Measurements from ENCODE around the gene GSS.
A peak's percentile ranks its signal among the peaks of the same experiment; 100 is the strongest.

Gene GSS

GRCh38 chr20:34895465-34895864 lies 60.1 kb downstream of the GSS start:
- DNase-seq (ENCODE audit: low read depth), result no peak
- TF ChIP-seq CTCF (IDR thresholded peaks at IDR 0.05; ENCODE audit: insufficient read depth, low read depth, low read length, missing control alignments), result no peak
- H3K4me3 ChIP-seq (ENCODE audit: low read length), result no peak overlapping the region

- no peak for TF ChIP-seq CTCF (IDR thresholded peaks at IDR 0.05; ENCODE audit: insufficient read depth, low read depth, low read length, missing control alignments)
- no peak overlapping the region for H3K4me3 ChIP-seq (ENCODE audit: low read length)
- DNase-seq (ENCODE audit: low read depth), result no peak
Measured at GRCh38 chr20:34894723-34895122, 60.9 kb downstream of the GSS start.

- TF ChIP-seq CTCF (IDR thresholded peaks at IDR 0.05; ENCODE audit: insufficient read depth, low read depth, low read length, missing control alignments), result no peak
- H3K4me3 ChIP-seq (ENCODE audit: low read length), result no peak overlapping the region
- no peak for DNase-seq (ENCODE audit: low read depth)
Measured at GRCh38 chr20:34892671-34893070, 62.9 kb downstream of the GSS start.

GRCh38 chr20:34891166-34892062 lies 64.2 kb downstream of the GSS start:
- no peak overlapping the region for H3K4me3 ChIP-seq (ENCODE audit: low read length)
- DNase-seq (ENCODE audit: low read depth), result peak; percentile 94
- TF ChIP-seq CTCF (IDR thresholded peaks at IDR 0.05; ENCODE audit: insufficient read depth, low read depth, low read length, missing control alignments), result no peak

GRCh38 chr20:34888468-34888867 lies 67.1 kb downstream of the GSS start:
- H3K4me3 ChIP-seq (ENCODE audit: low read length), result no peak overlapping the region
- no peak for DNase-seq (ENCODE audit: low read depth)

GRCh38 chr20:34887023-34887422 lies 68.6 kb downstream of the GSS start:
- no peak overlapping the region for H3K4me3 ChIP-seq (ENCODE audit: low read length)
- no peak for TF ChIP-seq CTCF (IDR thresholded peaks at IDR 0.05; ENCODE audit: insufficient read depth, low read depth, low read length, missing control alignments)
- DNase-seq (ENCODE audit: low read depth), result no peak

More at GRCh38 chr20:34888468-34888867, 67.1 kb downstream of the GSS start:
- TF ChIP-seq CTCF (IDR thresholded peaks at IDR 0.05; ENCODE audit: insufficient read depth, low read depth, low read length, missing control alignments), result no peak

- no peak for TF ChIP-seq CTCF (IDR thresholded peaks at IDR 0.05; ENCODE audit: insufficient read depth, low read depth, low read length, missing control alignments)
- DNase-seq (ENCODE audit: low read depth), result no peak
- no peak overlapping the region for H3K4me3 ChIP-seq (ENCODE audit: low read length)
Measured at GRCh38 chr20:34886122-34886521, 69.5 kb downstream of the GSS start.

All from epithelial cell of esophagus (primary cell).